Measurements from ENCODE around the gene WDR43. TPM values are rescaled to one million over a fixed set of nuclear protein-coding genes. Genes with fewer than 3 reads are reported as not detected.

The WDR43 gene
- total RNA-seq, 6 experiments from 2014 or later: 17.9 to 23.8 (median 22.5) TPM

GRCh38 chr2:28981620-28982376 lies 87.3 kb downstream of the WDR43 start:
- intact Hi-C loops (cut with DNase I): no loop called here
- DNase-seq (no peak), ATAC-seq (peak in 3 of 4 donors; percentile 10 to 17 (median 16))
- WGBS (ENCODE audit: insufficient coverage, low coverage, low lambda C conversion rate, missing lambda C conversion rate): 80% methylated on average over 5 of the region's 11 CpGs
- Histone ChIP-seq H3K4me3 (no peak overlapping the region), H3K36me3 (no peaks in the 10 kb centered on the region), H3K27ac (no peak overlapping the region), H3K4me1 (no peaks in the 10 kb centered on the region), H3K27me3 (no peaks in the 10 kb centered on the region), H3K9me3 (no peaks in the 10 kb centered on the region)
- TF ChIP-seq CTCF (IDR thresholded peaks at IDR 0.05): no peak
- TF ChIP-seq POLR2A (IDR thresholded peaks at IDR 0.05): no peak

- DNase-seq (no peak), ATAC-seq (no peak)
- H3K27ac ChIP-seq: no peak overlapping the region
- H3K36me3 ChIP-seq: no peaks in the 10 kb centered on the region
- intact Hi-C loops (cut with DNase I): no loop called here
- H3K27me3 ChIP-seq: no peaks in the 10 kb centered on the region
- no peaks in the 10 kb centered on the region for H3K4me1 ChIP-seq
- 70% methylated on average over 4 of the region's 8 CpGs for WGBS (ENCODE audit: insufficient coverage, low coverage, low lambda C conversion rate, missing lambda C conversion rate)
- no peak overlapping the region for H3K4me3 ChIP-seq
- H3K9me3 ChIP-seq: no peaks in the 10 kb centered on the region
- TF ChIP-seq POLR2A (IDR thresholded peaks at IDR 0.05) (no peak), CTCF (IDR thresholded peaks at IDR 0.05) (no peak)
Measured at GRCh38 chr2:28982381-28982950, 88.0 kb downstream of the WDR43 start.

GRCh38 chr2:28986429-28986828 lies 92.0 kb downstream of the WDR43 start:
- intact Hi-C loops (cut with DNase I): no loop called here
- ATAC-seq (no peak), DNase-seq (no peak)
- WGBS (ENCODE audit: insufficient coverage, low coverage, low lambda C conversion rate, missing lambda C conversion rate): 58% methylated on average over 2 of the region's 4 CpGs
- no peaks in the 10 kb centered on the region for H3K4me1 ChIP-seq
- H3K9me3 ChIP-seq: no peaks in the 10 kb centered on the region
- no peak overlapping the region for H3K4me3 ChIP-seq
- H3K27ac ChIP-seq: no peak overlapping the region
- no peaks in the 10 kb centered on the region for H3K36me3 ChIP-seq
- TF ChIP-seq CTCF (IDR thresholded peaks at IDR 0.05) (no peak), POLR2A (IDR thresholded peaks at IDR 0.05) (no peak)
- H3K27me3 ChIP-seq: no peaks in the 10 kb centered on the region

- ATAC-seq (no peak), DNase-seq (peak in 1 of 3 donors; percentile 31)
- Histone ChIP-seq H3K9me3 (no peaks in the 10 kb centered on the region), H3K27ac (no peak overlapping the region), H3K4me3 (no peak overlapping the region), H3K27me3 (no peaks in the 10 kb centered on the region), H3K36me3 (no peaks in the 10 kb centered on the region), H3K4me1 (no peaks in the 10 kb centered on the region)
- WGBS (ENCODE audit: insufficient coverage, low coverage, low lambda C conversion rate, missing lambda C conversion rate): 73% methylated on average over 3 of the region's 5 CpGs
- intact Hi-C loops (cut with DNase I): no loop called here
- TF ChIP-seq CTCF (IDR thresholded peaks at IDR 0.05): no peak
- no peak for TF ChIP-seq POLR2A (IDR thresholded peaks at IDR 0.05)
Measured at GRCh38 chr2:28989973-28990372, 95.5 kb downstream of the WDR43 start.

Data from right lobe of liver (tissue), 6 donors.